Thoracic aorta (tissue), 2 donors: ENCODE data around the gene GULP1. TPM values are rescaled to one million over a fixed set of nuclear protein-coding genes. Genes with fewer than 3 reads are reported as not detected.
A peak's percentile ranks its signal among the peaks of the same experiment; 100 is the strongest.

Experiments
- ATAC-seq: fragments of 150-250 bp; one replicate; pipeline ENCODE4 v1.8.0; 2017; ENCODE audit warnings: low read depth; ENCODE audit not compliant: insufficient number of reproducible peaks, low FRiP score
- DNase-seq: peaks from one replicate; pipeline ENCODE4 v3.0.0-alpha.2; 2020; ENCODE audit warnings: low spot score
- H3K27ac ChIP-seq, 2 donors: fragments of 200-600 bp; sonication (generic); 1 replicate in 1 of 2; 2 replicates in 1 of 2; pipeline ENCODE4 v1.5.1; 2016; ENCODE audit warnings: mild to moderate bottlenecking in 2 of 2, moderate library complexity in 2 of 2
- H3K27me3 ChIP-seq: fragments of 200-600 bp; sonication (generic); replicated peaks from 2 replicates; pipeline ENCODE4 v1.6.0; 2016; ENCODE audit warnings: mild to moderate bottlenecking; ENCODE audit not compliant: insufficient read depth
- H3K36me3 ChIP-seq: fragments of 200-600 bp; sonication (generic); one replicate; pipeline ENCODE4 v1.5.1; 2016
- H3K4me1 ChIP-seq, 2 donors: fragments of 200-600 bp; sonication (generic); 1 replicate in 1 of 2; 2 replicates in 1 of 2; pipeline versions ENCODE4 v1.5.1 to v1.6.0; 2016; ENCODE audit warnings: low read depth in 2 of 2, mild to moderate bottlenecking in 1 of 2; ENCODE audit not compliant: control insufficient read depth in 1 of 2
- H3K4me3 ChIP-seq: fragments of 200-600 bp; sonication (generic); 2 replicates; pipeline ENCODE4 v1.5.1; 2016; ENCODE audit warnings: mild to moderate bottlenecking
- H3K9me3 ChIP-seq: fragments of 200-600 bp; sonication (generic); 2 replicates; pipeline ENCODE4 v1.5.1; 2016
- total RNA-seq, 2 donors: library from RNA; depleted of rRNA; stranded (reverse); fragments of >200 nt; gene quantifications; one replicate each; pipeline versions ENCODE4 v1.1.0 to v1.2.3, GENCODE V29; 2016
- TF ChIP-seq, protein P1 (sequence below): fragments of 200-600 bp; sonication (generic); IDR thresholded peaks from one replicate; pipeline ENCODE4 v1.5.1; 2019; ENCODE audit warnings: antibody characterized with exemption

The GULP1 gene
- total RNA-seq, 2 donors from 2014 or later = 64.0 to 80.9 TPM

DNA sequence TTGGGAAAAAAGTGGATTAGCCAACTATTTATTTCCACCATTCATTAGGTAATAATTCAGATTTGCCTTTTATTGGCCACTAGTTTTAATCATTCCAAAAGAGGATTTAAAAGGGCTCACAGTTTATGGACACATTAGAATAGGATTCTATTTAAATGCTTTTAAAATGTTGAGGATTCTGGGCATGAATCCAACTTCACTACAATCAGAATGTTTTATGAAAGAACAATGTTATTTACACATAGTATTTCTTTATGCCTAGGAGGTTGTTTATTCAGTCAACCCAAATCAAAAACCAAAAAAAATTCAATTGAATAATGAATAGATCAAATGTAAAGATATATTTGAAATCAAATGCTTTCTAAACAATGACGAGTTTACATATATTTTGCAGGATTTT, 232.2 kb downstream of the GULP1 start:
- Histone ChIP-seq H3K36me3 (no peaks in the 10 kb centered on the region), H3K9me3 (no peaks in the 10 kb centered on the region), H3K4me1 (peaks cover 11 to 28% of the 10 kb centered on the region in 2 donors), H3K27me3 (no peaks in the 10 kb centered on the region), H3K4me3 (no peak overlapping the region), H3K27ac (no peak overlapping the region)
- no peak for DNase-seq
- TF ChIP-seq, protein P1, sequence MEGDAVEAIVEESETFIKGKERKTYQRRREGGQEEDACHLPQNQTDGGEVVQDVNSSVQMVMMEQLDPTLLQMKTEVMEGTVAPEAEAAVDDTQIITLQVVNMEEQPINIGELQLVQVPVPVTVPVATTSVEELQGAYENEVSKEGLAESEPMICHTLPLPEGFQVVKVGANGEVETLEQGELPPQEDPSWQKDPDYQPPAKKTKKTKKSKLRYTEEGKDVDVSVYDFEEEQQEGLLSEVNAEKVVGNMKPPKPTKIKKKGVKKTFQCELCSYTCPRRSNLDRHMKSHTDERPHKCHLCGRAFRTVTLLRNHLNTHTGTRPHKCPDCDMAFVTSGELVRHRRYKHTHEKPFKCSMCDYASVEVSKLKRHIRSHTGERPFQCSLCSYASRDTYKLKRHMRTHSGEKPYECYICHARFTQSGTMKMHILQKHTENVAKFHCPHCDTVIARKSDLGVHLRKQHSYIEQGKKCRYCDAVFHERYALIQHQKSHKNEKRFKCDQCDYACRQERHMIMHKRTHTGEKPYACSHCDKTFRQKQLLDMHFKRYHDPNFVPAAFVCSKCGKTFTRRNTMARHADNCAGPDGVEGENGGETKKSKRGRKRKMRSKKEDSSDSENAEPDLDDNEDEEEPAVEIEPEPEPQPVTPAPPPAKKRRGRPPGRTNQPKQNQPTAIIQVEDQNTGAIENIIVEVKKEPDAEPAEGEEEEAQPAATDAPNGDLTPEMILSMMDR = no peak
- no peak for ATAC-seq

DNA sequence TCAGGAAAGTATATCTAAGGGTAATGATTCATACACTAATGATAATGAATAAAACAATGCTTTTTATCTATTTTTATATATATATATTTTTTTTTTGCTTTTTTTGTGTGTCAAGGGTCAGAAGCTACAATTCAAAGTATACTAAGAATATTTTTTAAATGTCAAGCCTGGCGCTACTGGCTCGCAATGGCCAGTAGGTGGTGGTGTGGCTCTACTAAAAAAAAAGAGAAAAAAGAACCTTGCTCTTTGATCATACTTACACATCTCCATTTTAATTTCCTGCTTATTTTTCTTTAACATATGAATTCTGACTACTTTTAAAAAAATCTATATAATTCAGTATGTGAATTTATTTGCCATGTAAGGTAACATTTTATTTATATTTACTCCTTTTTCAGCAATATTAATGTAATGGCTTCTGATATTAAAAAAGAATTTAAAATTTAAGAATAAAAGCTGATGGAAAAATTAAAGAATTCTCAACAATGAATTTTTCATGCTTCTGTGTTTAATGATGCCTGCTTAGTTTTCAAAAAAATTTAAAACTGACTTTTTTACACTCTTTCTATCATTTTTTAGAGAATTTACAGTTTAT, 232.9 kb downstream of the GULP1 start:
- no peak overlapping the region for H3K27ac ChIP-seq
- TF ChIP-seq, protein P1 = peak; percentile 79
- H3K4me1 ChIP-seq = peaks cover 11 to 28% of the 10 kb centered on the region in 2 donors
- no peaks in the 10 kb centered on the region for H3K9me3 ChIP-seq
- no peak for ATAC-seq
- no peaks in the 10 kb centered on the region for H3K27me3 ChIP-seq
- H3K4me3 ChIP-seq = no peak overlapping the region
- no peaks in the 10 kb centered on the region for H3K36me3 ChIP-seq
- no peak for DNase-seq

DNA sequence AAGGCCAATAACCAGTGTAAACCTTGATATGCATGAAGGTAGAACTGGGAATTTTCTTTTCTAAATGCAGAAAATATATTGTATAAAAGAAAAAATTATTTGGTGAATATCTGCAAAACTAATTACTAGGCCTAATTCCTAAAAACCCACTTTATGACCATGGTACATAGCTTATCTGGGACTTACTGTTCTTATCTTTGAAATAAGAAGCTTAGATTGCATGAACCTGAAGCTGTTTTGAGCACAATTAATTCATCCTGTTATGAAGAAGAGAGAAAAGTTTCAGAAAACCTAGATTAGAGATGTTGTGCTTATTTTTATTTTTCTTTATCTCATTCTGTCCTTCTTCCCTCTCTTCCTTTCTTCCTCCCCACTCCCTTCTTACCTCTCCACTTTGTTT, 235.0 kb downstream of the GULP1 start:
- DNase-seq (no peak), ATAC-seq (no peak)
- H3K27ac ChIP-seq = peak overlapping the region; percentile 14 to 45
- no peaks in the 10 kb centered on the region for H3K9me3 ChIP-seq
- H3K4me3 ChIP-seq = peak overlapping the region; percentile 58
- peaks cover 11 to 28% of the 10 kb centered on the region in 2 donors for H3K4me1 ChIP-seq
- H3K36me3 ChIP-seq = no peaks in the 10 kb centered on the region
- TF ChIP-seq, protein P1 = no peak
- H3K27me3 ChIP-seq = no peaks in the 10 kb centered on the region

DNA sequence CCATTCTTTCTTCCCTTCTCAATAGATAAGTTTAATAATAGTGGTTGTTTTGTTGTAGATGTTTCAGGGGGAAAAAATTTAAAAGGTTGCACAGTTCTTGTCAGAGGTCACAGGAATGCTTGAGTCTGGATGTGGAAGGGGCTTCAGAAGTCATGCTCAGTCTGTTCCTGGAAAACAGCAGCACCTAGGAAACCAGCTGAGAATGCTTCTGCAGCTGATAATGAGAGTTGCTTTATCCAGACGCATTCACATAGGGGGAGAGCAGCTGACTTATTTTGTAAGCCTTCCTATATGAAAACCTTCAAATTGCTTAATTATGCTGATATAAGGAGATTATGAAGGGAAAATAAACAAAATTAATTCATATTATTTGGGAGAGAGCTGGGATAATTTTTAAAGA, 235.5 kb downstream of the GULP1 start:
- Histone ChIP-seq H3K4me3 (peak overlapping the region; percentile 58), H3K27ac (peak overlapping the region; percentile 14 to 45), H3K27me3 (no peaks in the 10 kb centered on the region), H3K9me3 (no peaks in the 10 kb centered on the region), H3K4me1 (peaks cover 11 to 28% of the 10 kb centered on the region in 2 donors), H3K36me3 (no peaks in the 10 kb centered on the region)
- ATAC-seq (no peak), DNase-seq (no peak)
- TF ChIP-seq, protein P1 = no peak

DNA sequence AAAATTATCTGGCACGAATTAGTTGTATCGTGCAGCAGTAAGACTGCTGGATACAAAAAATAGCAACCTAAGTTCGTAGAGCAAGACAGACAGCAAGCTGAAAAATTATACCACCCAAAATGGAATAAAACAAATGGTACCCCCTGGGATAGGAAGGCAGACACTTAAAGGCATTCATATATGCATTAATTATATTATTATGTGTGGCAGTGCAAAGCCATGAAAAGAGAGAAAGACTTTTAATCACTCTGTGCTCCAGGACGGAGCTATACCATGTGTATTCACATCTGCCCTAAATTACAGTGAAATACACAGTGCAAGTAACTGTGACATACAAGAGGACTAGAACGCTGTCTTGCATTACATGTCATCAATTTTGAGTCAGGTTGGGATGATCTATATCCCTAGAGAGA, 235.9 kb downstream of the GULP1 start:
- Histone ChIP-seq H3K9me3 (no peaks in the 10 kb centered on the region), H3K27ac (peak overlapping the region; percentile 14 to 45), H3K36me3 (no peaks in the 10 kb centered on the region), H3K4me3 (peak overlapping the region; percentile 58), H3K4me1 (peaks cover 11 to 28% of the 10 kb centered on the region in 2 donors), H3K27me3 (no peaks in the 10 kb centered on the region)
- no peak for DNase-seq
- ATAC-seq = no peak
- TF ChIP-seq, protein P1 = no peak
